GM23338 (cell line): ENCODE measurements around the gene MAPK8IP3. TPM values are rescaled to one million over a fixed set of nuclear protein-coding genes. Genes with fewer than 3 reads are reported as not detected.

Experiments
- ATAC-seq: fragments of 200-7000 bp; cut with Tn5 transposase; 3 replicates; pipeline ENCODE4 v1.9.1; 2020
- DNase-seq: peaks from one replicate; pipeline ENCODE4 v3.0.0-alpha.2; 2015; ENCODE audit warnings: low spot score
- H2AFZ ChIP-seq: fragments of 200-600 bp; sonication (generic); 2 replicates; pipeline ENCODE4 v1.8.0; 2016; ENCODE audit warnings: antibody characterized with exemption, mild to moderate bottlenecking, moderate library complexity
- H3F3A ChIP-seq: fragments of 200-600 bp; sonication (generic); replicated peaks from 2 replicates; pipeline ENCODE4 v1.8.0; 2017; ENCODE audit warnings: antibody characterized with exemption, mixed run types, low read depth
- H3K27ac ChIP-seq: fragments of 200-600 bp; sonication (generic); 2 replicates; pipeline ENCODE4 v1.6.1; 2016; ENCODE audit warnings: low read depth
- H3K27me3 ChIP-seq: fragments of 200-600 bp; sonication (generic); 2 replicates; pipeline ENCODE4 v1.8.0; 2016; ENCODE audit warnings: mild to moderate bottlenecking, mixed run types, moderate library complexity; ENCODE audit not compliant: insufficient read depth
- H3K36me3 ChIP-seq: fragments of 200-600 bp; sonication (generic); 2 replicates; pipeline ENCODE4 v1.8.0; 2016; ENCODE audit warnings: mild to moderate bottlenecking; ENCODE audit not compliant: insufficient read depth
- H3K4me1 ChIP-seq: fragments of 200-600 bp; sonication (generic); 2 replicates; pipeline ENCODE4 v1.8.0; 2016; ENCODE audit warnings: mild to moderate bottlenecking, moderate library complexity; ENCODE audit not compliant: insufficient read depth
- H3K4me2 ChIP-seq: fragments of 200-600 bp; sonication (generic); 2 replicates; pipeline ENCODE4 v1.7.1; 2017; ENCODE audit warnings: mixed run types
- H3K4me3 ChIP-seq: fragments of 200-600 bp; sonication (generic); 2 replicates; pipeline ENCODE4 v1.6.1; 2016; ENCODE audit warnings: mixed run types
- H3K79me2 ChIP-seq: fragments of 200-600 bp; sonication (generic); replicated peaks from 2 replicates; pipeline ENCODE4 v1.8.0; 2017; ENCODE audit warnings: mild to moderate bottlenecking; ENCODE audit not compliant: insufficient read depth
- H3K9me2 ChIP-seq: fragments of 200-600 bp; sonication (generic); 2 replicates; pipeline ENCODE4 v1.8.0; 2017; ENCODE audit not compliant: insufficient read depth
- H4K20me1 ChIP-seq: fragments of 200-600 bp; sonication (generic); replicated peaks from 2 replicates; pipeline ENCODE4 v1.8.0; 2017; ENCODE audit warnings: mild to moderate bottlenecking; ENCODE audit not compliant: insufficient read depth
- H3K27ac Mint-ChIP-seq: 2 replicates; pipeline ENCODE4 v1.8.0; 2020; ENCODE audit warnings: inconsistent platforms, mild to moderate bottlenecking, moderate library complexity, mixed read lengths
- H3K27me3 Mint-ChIP-seq: 3 replicates; pipeline ENCODE4 v1.8.0; 2022; ENCODE audit warnings: low read depth, mild to moderate bottlenecking, moderate library complexity, mixed read lengths, inconsistent platforms; ENCODE audit not compliant: insufficient read depth, poor library complexity
- H3K36me3 Mint-ChIP-seq: 3 replicates; pipeline ENCODE4 v1.8.0; 2021; ENCODE audit warnings: low read depth, mild to moderate bottlenecking, inconsistent platforms, moderate library complexity, mixed read lengths
- H3K4me1 Mint-ChIP-seq: 3 replicates; pipeline ENCODE4 v1.8.0; 2020; ENCODE audit warnings: mild to moderate bottlenecking, inconsistent platforms, mixed read lengths
- H3K4me3 Mint-ChIP-seq: 3 replicates; pipeline ENCODE4 v1.8.0; 2021; ENCODE audit warnings: moderate library complexity, mild to moderate bottlenecking, inconsistent platforms, mixed read lengths
- H3K9me3 Mint-ChIP-seq: 3 replicates; pipeline ENCODE4 v1.8.0; 2020; ENCODE audit warnings: moderate library complexity, mild to moderate bottlenecking, inconsistent platforms, mixed read lengths
- CTCF ChIP-seq, 2 experiments: fragments of 200-600 bp in 1 of 2; sonication (generic) in 1 of 2; conservative IDR thresholded peaks; 2 replicates each; pipeline versions ENCODE4 v1.5.1 to v1.6.1; 2016 to 2017; ENCODE audit warnings: antibody characterized with exemption in 2 of 2, low read depth in 2 of 2, mild to moderate bottlenecking in 2 of 2, moderate library complexity in 1 of 2
- EZH2 ChIP-seq: fragments of 200-600 bp; sonication (generic); IDR thresholded peaks from one replicate; pipeline ENCODE4 v1.8.0; 2017; ENCODE audit warnings: antibody characterized with exemption, mild to moderate bottlenecking, low read depth; ENCODE audit not compliant: unreplicated experiment
- EZH2phosphoT487 ChIP-seq: fragments of 200-600 bp; sonication (generic); IDR thresholded peaks from one replicate; pipeline ENCODE4 v1.8.1; 2018; ENCODE audit warnings: antibody characterized with exemption; ENCODE audit not compliant: unreplicated experiment
- JUNB ChIP-seq: IDR thresholded peaks from one replicate; pipeline ENCODE4 v1.6.1; 2016; ENCODE audit warnings: antibody characterized with exemption; ENCODE audit not compliant: unreplicated experiment
- NANOG ChIP-seq: IDR thresholded peaks from 2 replicates; pipeline ENCODE4 v1.6.1; 2016; ENCODE audit warnings: antibody characterized with exemption, borderline replicate concordance
- POLR2AphosphoS5 ChIP-seq: IDR thresholded peaks from 2 replicates; pipeline ENCODE4 v1.6.1; 2016; ENCODE audit warnings: antibody characterized with exemption, low read depth
- STAT1 ChIP-seq: IDR thresholded peaks from one replicate; pipeline ENCODE4 v1.6.1; 2016; ENCODE audit warnings: antibody characterized with exemption; ENCODE audit not compliant: unreplicated experiment
- ZNF114 ChIP-seq: fragments of 250-450 bp; sonication (Bioruptor Pico); IDR thresholded peaks from 2 replicates; pipeline ENCODE4 v1.5.0; 2020; ENCODE audit warnings: mild to moderate bottlenecking, moderate library complexity
- ZNF331 ChIP-seq: fragments of 250-450 bp; sonication (Bioruptor Pico); IDR thresholded peaks from 2 replicates; pipeline ENCODE4 v1.5.0; 2020; ENCODE audit warnings: low read depth, mild to moderate bottlenecking, moderate library complexity
- polyA plus RNA-seq: library from polyadenylated mRNA; unstranded; fragments of >200 nt; fragmentation: Nextera tagmentation; extraction: Ambion mirVana; gene quantifications from 2 replicates; pipeline ENCODE4 v1.2.1, GENCODE V29; 2016
- total RNA-seq: library from RNA; depleted of rRNA; stranded (reverse); fragments of >200 nt; shearing (Covaris generic); gene quantifications from 2 replicates; pipeline ENCODE4 v1.2.3, GENCODE V29; 2014
- TF ChIP-seq, protein P1 (sequence below): fragments of 250-450 bp; sonication (Bioruptor Pico); IDR thresholded peaks from 2 replicates; pipeline ENCODE4 v1.5.0; 2020; ENCODE audit warnings: mild to moderate bottlenecking, moderate library complexity
- TF ChIP-seq, protein P2 (sequence below): IDR thresholded peaks from one replicate; pipeline ENCODE4 v1.6.1; 2018; ENCODE audit warnings: antibody characterized with exemption; ENCODE audit not compliant: unreplicated experiment

MAPK8IP3 gene
- total and polyA plus RNA-seq, 2 experiments from 2014 or later = 11.3 to 58.4 TPM

DNA sequence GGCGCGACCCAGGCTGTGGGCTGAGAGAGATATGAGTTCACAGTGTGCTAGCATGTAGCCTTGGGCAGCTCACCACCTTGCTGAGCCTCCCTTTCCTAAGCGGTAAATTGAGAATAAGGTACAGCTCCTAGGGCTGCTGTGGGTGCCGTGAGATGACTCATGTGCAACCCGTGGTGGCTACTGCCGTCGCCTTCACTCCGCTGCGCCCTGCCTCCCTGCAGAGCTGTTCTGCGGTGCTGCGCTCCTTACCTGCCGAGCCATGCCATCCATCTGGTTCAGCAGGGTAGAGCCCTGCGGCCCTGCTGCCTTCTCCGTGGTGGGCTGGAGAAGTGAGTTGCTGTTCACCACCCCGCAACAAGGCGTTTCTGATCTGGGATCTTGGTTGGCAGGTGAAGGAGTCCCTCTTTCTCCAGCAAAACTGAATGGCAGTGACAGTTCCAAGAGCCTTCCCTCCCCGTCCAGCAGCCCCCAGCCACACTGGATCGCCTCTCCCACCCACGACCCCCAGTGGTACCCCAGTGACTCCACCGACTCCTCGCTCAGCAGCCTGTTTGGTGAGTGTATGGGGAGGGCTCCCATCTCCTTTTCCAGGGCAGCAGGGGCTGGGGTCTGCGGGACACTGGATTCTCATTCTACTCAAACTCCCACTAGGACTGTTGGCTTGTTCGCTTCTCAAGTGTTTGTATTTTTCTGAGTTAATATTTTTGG is 37.2 kb upstream of the MAPK8IP3 start:
- TF ChIP-seq ZNF114 (CRISPR knock-in tag) = no peak
- TF ChIP-seq, protein P1, sequence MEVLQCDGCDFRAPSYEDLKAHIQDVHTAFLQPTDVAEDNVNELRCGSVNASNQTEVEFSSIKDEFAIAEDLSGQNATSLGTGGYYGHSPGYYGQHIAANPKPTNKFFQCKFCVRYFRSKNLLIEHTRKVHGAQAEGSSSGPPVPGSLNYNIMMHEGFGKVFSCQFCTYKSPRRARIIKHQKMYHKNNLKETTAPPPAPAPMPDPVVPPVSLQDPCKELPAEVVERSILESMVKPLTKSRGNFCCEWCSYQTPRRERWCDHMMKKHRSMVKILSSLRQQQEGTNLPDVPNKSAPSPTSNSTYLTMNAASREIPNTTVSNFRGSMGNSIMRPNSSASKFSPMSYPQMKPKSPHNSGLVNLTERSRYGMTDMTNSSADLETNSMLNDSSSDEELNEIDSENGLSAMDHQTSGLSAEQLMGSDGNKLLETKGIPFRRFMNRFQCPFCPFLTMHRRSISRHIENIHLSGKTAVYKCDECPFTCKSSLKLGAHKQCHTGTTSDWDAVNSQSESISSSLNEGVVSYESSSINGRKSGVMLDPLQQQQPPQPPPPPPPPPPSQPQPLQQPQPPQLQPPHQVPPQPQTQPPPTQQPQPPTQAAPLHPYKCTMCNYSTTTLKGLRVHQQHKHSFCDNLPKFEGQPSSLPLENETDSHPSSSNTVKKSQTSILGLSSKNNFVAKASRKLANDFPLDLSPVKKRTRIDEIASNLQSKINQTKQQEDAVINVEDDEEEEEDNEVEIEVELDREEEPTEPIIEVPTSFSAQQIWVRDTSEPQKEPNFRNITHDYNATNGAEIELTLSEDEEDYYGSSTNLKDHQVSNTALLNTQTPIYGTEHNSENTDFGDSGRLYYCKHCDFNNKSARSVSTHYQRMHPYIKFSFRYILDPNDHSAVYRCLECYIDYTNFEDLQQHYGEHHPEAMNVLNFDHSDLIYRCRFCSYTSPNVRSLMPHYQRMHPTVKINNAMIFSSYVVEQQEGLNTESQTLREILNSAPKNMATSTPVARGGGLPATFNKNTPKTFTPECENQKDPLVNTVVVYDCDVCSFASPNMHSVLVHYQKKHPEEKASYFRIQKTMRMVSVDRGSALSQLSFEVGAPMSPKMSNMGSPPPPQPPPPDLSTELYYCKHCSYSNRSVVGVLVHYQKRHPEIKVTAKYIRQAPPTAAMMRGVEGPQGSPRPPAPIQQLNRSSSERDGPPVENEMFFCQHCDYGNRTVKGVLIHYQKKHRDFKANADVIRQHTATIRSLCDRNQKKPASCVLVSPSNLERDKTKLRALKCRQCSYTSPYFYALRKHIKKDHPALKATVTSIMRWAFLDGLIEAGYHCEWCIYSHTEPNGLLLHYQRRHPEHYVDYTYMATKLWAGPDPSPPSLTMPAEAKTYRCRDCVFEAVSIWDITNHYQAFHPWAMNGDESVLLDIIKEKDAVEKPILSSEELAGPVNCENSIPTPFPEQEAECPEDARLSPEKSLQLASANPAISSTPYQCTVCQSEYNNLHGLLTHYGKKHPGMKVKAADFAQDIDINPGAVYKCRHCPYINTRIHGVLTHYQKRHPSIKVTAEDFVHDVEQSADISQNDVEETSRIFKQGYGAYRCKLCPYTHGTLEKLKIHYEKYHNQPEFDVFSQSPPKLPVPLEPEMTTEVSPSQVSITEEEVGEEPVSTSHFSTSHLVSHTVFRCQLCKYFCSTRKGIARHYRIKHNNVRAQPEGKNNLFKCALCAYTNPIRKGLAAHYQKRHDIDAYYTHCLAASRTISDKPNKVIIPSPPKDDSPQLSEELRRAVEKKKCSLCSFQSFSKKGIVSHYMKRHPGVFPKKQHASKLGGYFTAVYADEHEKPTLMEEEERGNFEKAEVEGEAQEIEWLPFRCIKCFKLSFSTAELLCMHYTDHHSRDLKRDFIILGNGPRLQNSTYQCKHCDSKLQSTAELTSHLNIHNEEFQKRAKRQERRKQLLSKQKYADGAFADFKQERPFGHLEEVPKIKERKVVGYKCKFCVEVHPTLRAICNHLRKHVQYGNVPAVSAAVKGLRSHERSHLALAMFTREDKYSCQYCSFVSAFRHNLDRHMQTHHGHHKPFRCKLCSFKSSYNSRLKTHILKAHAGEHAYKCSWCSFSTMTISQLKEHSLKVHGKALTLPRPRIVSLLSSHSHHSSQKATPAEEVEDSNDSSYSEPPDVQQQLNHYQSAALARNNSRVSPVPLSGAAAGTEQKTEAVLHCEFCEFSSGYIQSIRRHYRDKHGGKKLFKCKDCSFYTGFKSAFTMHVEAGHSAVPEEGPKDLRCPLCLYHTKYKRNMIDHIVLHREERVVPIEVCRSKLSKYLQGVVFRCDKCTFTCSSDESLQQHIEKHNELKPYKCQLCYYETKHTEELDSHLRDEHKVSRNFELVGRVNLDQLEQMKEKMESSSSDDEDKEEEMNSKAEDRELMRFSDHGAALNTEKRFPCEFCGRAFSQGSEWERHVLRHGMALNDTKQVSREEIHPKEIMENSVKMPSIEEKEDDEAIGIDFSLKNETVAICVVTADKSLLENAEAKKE (CRISPR knock-in tag) = no peak
- TF ChIP-seq CTCF (conservative IDR thresholded peaks at IDR 0.05; ENCODE audit: low read depth in 2 of 2) = no peak
- TF ChIP-seq NANOG = no peak
- TF ChIP-seq JUNB = no peak
- TF ChIP-seq EZH2 = no peak
- no peak for TF ChIP-seq EZH2phosphoT487
- TF ChIP-seq ZNF331 (CRISPR knock-in tag) = no peak
- TF ChIP-seq STAT1 = no peak
- no peak for TF ChIP-seq POLR2AphosphoS5
- TF ChIP-seq, protein P2, sequence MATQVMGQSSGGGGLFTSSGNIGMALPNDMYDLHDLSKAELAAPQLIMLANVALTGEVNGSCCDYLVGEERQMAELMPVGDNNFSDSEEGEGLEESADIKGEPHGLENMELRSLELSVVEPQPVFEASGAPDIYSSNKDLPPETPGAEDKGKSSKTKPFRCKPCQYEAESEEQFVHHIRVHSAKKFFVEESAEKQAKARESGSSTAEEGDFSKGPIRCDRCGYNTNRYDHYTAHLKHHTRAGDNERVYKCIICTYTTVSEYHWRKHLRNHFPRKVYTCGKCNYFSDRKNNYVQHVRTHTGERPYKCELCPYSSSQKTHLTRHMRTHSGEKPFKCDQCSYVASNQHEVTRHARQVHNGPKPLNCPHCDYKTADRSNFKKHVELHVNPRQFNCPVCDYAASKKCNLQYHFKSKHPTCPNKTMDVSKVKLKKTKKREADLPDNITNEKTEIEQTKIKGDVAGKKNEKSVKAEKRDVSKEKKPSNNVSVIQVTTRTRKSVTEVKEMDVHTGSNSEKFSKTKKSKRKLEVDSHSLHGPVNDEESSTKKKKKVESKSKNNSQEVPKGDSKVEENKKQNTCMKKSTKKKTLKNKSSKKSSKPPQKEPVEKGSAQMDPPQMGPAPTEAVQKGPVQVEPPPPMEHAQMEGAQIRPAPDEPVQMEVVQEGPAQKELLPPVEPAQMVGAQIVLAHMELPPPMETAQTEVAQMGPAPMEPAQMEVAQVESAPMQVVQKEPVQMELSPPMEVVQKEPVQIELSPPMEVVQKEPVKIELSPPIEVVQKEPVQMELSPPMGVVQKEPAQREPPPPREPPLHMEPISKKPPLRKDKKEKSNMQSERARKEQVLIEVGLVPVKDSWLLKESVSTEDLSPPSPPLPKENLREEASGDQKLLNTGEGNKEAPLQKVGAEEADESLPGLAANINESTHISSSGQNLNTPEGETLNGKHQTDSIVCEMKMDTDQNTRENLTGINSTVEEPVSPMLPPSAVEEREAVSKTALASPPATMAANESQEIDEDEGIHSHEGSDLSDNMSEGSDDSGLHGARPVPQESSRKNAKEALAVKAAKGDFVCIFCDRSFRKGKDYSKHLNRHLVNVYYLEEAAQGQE = no peak
- no peak for DNase-seq
- no peaks in the 10 kb centered on the region for H3K27me3 ChIP-seq
- no peaks in the 10 kb centered on the region for H3K4me1 ChIP-seq
- Mint-ChIP-seq H3K27me3 (peaks cover 11% of the 10 kb centered on the region), H3K9me3 (no peaks in the 10 kb centered on the region; the same call in 2 of the 3 replicates), H3K36me3 (peaks cover 82% of the 10 kb centered on the region), H3K4me3 (no peak overlapping the region; the same call in 2 of the 3 replicates), H3K4me1 (no peaks in the 10 kb centered on the region), H3K27ac (no peak overlapping the region)
- H3F3A ChIP-seq = no peaks in the 10 kb centered on the region
- H4K20me1 ChIP-seq = no peaks in the 10 kb centered on the region; the same call in 1 of the 2 replicates
- no peak overlapping the region for H3K27ac ChIP-seq
- peaks cover 6% of the 10 kb centered on the region; the same call in 1 of the 2 replicates for H3K36me3 ChIP-seq
- no peak overlapping the region for H2AFZ ChIP-seq
- H3K79me2 ChIP-seq = no peaks in the 10 kb centered on the region
- ATAC-seq = no peak
- no peak overlapping the region for H3K4me2 ChIP-seq
- no peaks in the 10 kb centered on the region for H3K9me2 ChIP-seq
- H3K4me3 ChIP-seq = no peak overlapping the region
